Measurements from ENCODE around the gene SCN1B.
"Not testable (repeated sequence)": the region's sequence is repeated elsewhere in the genome, so short reads cannot be mapped to it uniquely, and the experiment has no call there.

The SCN1B gene

DNA sequence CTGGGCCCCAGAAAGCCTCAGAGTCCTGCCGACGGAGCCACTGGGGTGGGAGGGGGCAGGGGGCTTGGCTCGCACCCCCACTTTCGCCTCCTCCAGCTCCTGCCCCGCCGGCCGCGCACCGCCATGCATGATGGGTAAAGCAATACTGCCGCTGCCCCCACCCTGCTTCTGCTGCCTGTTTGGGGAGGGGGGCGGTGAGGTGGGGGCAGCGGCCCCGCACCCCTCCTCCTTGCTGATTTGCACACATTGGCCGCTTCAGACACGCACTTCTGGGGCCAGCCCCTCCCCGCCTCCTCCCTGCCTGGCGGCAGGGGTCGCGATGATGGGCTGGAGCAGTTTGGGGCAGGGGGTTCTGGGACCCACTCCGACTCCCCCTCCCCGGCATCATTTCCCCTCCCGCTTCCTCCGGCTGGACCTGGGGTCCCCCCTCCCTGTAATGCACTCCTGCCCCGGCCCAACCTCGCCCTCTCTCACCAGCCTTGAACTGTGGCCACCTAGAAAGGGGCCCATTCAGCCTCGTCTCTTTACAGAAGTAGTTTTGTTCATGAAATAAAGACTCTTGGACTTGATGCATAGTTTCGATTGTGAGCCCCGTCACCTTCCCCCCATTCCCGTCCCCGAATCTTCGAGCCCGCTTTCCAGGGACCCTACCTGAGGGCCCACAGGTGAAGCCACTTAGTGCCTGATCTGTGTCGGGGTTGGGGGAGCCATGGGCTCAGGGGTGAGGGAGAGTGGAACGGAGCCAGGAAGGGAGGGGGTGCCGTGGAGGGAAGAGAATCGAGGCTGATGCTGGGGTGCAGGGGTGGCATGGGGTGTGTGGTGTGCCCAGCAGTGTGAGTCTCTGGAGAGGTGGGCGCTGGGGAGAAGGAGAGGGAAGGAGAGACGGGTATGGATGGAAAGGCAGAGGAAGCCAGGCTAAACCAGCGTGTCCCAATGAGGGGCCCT lies 9.9 kb downstream of the SCN1B start:
- no peak for DNase-seq

DNA sequence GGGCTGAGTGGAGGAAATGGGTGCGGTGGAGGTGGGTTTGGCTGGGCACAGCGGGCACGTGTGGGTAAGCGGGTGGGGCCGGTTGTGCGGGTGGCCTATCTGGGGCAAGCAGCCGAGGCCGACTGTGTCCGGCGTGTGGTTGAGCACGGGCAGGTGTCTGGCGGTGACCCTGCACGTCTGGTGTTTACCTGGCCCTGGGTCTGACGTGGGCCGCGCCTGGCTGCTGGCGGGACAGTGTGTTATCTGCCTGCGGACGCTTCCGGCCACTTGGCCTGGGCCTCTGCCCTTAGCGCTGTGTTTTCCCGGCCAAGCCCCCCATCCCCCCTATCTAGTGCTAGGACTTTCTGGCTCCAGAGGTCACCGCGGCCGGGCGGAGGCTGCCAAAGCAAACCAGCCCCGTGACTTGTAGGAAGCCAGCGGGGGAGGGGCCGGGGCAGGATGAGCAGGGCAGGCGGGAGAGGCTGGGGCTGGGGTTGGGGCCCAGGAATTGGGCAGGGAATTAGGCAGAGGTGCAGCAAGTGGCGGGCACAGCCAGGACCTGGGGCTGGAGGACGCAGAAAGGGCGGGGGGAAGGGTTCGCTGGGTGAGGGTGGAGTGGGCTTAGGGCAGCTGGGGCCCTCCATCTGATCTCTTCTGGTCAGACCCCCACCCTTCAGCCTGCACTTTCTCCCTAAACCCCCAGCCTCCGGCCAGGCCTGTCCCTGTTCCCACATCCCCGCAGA lies 10.7 kb downstream of the SCN1B start:
- DNase-seq: peak; percentile 9 to 36

DNA sequence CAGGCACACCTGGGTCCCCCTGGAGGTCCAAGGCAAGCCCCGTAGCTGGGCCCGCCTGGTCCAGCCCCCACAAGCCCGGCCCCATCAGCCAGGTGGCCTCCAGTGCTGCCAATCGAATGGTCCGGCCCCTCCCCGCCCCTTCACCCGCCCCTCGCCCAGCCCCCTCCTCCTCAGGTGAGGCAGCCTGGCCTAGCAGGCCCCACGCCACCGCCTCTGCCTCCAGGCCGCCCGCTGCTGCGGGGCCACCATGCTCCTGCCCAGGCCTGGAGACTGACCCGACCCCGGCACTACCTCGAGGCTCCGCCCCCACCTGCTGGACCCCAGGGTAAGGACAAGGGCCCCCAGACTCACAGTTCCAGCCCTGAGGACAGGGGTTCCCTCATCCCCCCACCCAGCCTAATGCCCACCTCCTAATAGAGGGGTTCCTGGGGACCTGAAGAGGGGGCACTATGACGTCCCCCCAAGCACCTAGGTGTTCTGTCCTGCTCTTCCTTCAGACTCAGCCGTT lies 11.3 kb downstream of the SCN1B start, which contains the start of gene HPN:
Gene HPN (plus strand): TSS at position 174 of the 508 bp plus-strand sequence. CDS start 786 bp downstream, outside the sequence.
- DNase-seq: no peak

DNA sequence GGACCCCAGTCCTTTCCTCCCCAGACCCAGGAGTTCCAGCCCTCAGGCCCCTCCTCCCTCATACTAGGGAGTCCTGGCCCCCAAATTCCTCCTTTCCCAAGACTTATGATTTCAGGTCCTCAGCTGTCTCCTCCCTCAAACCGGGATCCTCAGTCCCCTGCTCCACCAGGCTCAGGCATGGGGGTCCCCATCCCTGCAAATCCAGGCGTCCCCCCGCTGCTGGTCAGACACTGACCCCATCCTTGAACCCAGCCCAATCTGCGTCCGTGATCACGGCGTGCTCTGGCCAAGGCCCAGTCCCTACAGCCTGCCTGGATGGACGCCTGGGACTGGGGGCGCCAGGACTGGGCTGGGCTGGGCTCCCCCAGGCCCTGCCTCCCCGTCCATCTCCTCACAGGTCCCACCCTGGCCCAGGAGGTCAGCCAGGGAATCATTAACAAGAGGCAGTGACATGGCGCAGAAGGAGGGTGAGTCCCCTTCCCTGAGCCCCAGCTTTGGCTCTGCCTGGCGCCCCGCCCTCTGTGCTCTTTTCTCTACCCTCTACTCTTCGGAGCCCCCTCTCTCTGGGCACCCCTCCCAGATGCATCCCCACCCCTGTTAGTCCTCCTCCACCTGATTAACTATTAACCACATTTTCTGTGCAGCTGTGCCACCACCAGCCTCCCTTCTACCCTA lies 11.9 kb downstream of the SCN1B start:
- DNase-seq: no peak

DNA sequence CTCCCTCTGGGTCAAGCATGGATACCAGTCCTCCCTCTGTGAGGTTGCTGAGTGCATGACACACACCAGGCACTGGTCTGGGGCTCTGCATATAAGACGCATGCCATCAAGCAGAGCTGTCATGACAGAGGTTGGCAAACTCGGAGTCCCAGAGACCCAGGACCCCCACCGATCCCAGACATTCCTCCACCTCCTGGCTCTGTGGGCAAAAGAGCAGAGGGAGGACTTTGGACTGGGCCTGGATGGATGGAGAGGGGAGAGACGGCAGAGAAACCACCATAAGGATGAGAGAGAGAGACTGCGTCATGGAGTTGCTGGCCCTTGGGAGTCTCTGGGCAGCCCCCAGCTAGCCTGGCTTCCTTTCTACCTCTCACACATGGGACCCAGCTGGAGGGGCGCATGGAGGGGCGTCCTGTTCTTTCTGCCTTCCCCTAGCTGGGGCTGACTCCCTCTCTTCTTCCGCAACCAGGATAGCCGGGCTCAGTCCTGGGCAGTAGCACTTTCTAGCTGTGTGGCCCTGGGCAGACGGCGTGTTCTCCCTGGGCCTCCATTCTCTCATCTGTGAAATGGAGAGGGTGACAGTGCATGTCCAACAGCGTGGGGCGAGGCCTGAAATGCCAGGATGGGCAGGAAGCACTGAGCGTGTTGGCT lies 12.8 kb downstream of the SCN1B start:
- no peak for DNase-seq

DNA sequence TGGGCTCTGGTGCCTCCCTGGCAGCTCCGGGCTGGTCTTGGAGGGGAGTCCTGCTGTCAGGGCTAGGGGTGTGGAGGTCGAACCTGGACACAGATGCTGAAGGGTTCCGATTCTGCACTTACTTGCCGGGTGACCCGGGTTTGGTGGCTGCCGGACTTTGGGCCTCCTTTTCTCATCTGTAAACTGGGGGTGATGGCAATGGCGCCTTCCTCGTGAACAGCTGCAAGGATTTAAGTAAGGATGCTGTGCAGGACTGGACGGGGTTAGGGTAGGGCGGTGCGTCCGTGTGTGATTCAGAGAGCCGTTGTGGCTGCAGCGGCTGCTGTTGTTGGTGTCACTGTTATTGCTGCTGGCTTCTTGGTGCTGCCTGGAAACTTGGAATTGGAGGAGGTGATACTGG lies 13.6 kb downstream of the SCN1B start:
- no peak for DNase-seq

DNA sequence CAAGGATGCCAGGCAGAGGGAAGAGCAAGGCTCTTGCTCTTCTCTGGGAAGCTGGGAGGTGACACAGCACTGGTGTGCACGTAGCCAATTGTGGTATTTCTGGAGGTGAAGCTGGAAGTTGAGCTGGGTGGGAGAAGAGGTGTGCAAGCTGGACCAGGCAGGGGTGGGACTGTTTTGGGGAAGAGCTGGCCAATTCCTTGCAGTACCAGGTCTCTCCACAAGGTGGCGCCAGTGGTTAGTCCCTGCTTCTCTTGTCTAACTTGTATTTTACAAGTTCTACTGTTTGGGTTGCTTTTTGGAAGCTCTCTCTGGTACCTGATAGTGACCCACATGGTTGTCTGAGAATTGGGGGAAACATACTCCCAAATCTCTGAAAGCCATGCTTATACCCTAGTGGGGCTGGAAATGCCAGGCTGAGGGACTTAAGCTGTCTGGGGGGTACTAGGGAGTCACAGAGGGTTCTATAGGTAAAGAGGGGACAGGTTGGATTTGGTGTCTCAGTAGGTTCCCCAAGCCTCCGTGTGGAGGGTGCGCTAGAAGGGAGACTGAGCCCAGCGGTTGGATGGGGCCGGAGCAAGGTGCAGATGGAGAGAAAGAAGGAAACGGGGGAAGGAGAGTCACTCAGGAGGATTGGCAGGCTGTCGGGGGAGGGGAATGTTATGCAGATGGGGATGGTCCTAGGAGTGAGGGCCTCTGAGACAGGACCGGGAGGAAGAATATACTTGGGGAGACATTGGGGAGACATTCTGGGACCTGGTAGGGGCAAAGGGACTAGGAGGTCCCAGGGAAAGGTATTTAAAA lies 14.2 kb downstream of the SCN1B start:
- peak; percentile 30 to 56 for DNase-seq

DNA sequence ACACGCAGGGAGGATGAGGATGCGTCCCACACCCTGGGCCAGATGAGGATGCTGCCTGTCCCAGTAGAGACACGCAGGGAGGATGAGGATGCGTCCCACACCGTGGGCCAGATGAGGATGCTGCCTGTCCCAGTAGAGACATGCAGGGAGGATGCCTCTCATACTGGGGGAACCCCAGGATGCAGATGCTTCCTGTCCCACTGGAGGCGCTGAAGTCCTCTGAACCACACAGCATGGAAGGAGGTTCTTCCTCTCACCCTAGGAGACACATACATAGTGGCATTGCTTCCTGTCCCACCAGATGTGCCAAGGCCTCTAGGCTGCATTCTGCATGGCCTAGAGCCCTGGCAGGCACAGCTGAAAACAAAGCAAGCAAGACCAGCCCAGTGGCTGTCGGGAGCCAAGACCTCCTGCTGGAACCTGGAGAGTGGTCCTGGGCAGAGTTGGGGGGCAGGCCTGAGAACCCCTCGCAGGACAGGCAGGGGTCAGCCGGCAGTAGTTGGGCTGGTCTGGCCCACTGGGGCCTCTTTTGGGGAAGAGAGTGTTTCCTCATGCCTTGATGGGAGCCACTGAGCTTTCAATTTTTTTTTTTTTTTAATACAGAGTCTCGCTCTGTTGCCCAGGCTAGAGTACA lies 15.5 kb downstream of the SCN1B start:
- peak in 1 of 2 experiments; percentile 13 for DNase-seq

DNA sequence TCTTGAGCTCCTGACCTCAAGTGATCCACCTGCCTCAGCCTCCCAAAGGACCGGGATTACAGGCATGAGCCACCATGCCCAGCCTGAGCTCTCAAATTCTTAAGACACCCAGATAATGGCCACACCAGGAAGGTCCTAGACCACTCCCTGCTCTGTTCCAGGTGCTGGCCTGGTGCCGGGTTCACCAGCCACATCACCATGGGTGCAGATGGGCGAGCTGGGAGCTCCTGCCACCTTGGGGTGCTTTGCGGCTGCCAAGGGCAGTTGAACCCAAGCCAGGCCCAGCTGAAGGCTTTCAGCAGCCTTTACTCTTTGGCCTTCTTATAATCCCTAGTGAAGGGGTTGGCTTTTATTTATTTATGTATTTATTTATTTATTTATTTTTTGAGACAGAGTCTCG lies 16.2 kb downstream of the SCN1B start:
- DNase-seq: no peak

DNA sequence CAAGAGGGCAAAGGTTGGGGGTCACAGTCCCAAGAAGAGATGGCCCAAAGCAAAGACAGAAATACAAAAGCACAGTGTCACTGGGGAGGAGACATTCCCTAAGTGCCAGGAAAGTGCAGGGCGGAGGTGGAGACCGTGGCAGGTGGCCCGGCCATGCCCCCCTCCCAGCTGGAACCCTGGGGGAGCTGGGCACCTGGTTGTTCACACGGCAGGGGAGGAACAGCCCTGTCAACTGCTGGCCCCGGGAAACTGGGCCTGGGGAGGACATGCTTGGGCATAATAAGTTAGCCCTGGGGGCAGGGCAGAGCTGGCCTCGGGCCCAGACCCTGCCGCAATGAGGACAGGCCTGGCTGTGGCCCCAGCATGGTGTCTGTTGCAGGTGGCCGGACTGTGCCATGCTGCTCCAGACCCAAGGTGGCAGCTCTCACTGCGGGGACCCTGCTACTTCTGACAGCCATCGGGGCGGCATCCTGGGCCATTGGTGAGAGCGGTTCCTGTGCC lies 18.7 kb downstream of the SCN1B start:
- DNase-seq: no peak

DNA sequence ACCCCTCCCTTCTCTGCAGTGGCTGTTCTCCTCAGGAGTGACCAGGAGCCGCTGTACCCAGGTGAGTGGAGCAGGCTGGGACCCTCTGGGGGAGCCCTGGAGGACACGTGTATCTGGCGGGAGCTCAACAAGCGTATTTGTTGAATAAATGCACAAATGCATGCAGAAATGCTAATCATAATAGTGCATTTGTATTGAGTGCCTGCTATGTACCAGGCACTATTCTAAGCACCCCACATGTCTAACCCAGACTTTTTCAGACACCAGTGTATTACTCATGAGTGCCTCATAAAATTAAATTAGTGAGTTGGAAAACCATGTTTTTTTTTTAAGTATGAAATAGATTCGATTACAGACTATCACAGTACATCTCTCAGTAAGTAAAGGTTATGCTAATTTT lies 19.2 kb downstream of the SCN1B start:
- DNase-seq: no peak

DNA sequence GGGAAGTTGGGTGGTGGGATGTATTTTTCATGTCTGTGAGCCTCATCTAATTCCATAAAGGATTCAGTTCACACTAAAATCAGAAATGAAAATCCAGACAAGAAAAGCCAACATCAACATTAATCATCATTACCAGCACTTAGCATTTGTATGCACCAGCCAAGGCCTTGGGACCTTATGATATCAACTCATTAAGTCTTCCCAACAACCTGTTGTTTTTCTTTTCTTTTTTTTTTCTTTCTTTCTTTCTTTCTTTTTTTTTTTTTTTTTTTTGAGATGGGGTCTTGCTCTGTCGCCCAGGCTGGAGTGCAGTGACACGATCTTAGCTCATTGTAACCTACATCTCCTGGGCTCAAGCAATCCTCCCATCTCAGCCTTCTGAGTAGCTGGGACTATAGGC lies 20.4 kb downstream of the SCN1B start:
- DNase-seq: not testable (repeated sequence)

DNA sequence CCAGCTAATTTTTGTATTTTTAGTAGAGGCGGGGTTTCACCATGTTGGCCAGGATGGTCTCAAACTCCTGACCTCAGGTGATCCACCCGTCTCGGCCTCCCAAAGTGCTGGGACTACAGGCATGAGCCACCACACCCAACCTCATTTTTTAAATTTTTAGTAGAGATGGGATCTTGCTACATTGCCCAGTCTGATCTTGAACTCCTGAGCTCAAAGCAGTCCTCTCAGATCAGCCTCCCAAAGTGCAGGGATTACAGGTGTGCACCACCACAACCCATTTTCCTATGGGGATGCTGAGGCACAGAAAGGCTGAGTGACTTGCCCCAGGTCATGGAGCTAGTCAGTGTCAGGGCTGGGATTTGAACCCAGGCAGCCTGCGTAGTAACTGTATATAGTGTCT lies 21.0 kb downstream of the SCN1B start:
- not testable (repeated sequence) for DNase-seq

DNA sequence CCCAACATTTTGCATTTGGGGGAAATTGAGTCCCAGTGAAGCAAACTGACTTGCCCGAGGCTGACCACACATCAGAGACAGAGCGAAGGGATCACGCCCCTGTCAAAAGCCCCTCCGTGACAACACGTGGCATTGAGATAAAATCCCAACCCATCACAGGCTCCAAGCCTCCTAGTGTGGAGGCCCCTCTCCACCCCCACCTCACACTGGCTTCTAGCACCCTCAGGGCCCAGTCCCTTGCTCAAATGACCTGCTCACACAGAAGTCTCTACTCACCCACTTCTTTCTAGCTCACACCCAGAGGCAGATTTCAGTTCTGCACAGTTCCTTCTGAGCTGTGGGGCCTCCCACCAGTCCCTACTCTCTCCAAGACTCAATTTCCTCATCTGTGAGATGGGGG lies 21.5 kb downstream of the SCN1B start:
- DNase-seq: no peak

DNA sequence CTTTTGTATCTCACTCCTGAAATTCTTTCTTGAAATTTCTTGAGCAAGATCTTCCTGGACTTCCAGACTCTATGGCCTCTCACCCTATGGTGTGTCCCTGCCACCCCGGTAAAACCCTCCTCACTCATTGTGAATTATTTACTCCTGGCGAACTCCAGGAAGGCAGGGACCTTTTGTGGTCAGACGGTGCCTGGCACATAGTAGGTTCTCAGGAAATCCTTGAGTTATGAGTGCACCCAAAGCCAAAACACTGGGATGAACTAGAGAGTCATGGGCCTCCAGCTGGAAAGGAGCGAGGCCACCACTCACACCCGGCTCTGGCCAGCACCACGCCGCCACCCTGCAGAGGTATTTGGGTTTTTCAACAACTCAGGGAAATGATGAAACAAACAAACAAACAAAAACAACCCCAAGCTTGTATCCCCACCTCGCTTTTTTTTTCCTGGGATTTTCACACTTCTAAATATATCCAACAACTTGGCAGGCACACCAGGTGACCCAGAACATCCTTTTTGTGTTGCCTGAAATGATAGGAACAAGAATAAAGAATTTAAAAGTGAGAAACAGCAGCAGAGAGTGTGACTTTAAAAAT lies 22.4 kb downstream of the SCN1B start:
- DNase-seq: no peak

DNA sequence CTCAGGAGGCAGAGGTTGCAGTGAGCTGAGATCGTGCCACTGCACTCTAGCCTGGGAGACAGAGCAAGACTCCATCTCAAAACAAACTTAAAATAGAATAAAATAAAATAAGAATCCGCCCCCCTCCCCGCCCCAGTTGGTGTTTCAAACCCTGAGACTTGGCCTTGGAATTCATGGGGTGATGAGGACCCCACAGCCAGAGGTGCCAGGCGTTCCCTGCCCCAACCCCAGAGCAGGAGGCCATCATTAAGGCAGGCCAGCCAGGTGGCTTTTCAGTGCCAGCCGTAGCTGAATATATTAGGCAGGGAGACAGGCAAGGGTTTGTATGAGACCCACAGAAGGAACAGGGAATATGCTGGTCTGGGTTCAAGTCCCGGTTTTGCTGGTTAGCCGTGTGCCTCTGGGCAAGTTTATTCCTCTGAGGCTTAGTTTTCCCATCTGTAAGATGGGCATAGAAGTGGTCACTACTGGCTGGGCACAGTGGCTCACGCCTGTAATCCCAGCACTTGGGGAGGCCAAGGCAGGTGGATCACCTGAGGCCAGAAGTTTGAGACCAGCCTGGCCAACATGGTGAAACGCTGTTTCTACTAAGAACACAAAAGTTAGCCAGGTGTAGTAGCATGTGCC lies 23.5 kb downstream of the SCN1B start:
- no peak for DNase-seq

DNA sequence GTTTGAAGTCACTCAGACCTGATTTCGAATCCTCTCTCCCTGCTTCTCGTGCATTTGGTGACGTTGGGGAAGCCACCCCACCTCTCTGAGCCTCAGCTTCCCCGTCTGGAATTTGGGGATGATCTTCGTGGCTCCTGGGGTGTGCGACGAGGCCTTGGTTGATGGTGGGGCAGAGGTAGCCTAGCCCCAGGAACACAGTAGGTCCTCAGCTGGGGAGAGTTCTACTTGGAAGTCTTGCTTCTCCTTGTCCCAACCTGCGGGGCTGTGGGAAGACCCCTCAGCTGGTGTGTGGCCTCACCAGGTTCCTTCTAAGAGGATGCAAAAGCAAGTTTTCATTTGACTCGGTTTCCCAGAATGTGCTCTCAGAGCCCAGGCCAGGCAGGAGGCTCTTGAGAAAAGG lies 24.4 kb downstream of the SCN1B start:
- DNase-seq: no peak

DNA sequence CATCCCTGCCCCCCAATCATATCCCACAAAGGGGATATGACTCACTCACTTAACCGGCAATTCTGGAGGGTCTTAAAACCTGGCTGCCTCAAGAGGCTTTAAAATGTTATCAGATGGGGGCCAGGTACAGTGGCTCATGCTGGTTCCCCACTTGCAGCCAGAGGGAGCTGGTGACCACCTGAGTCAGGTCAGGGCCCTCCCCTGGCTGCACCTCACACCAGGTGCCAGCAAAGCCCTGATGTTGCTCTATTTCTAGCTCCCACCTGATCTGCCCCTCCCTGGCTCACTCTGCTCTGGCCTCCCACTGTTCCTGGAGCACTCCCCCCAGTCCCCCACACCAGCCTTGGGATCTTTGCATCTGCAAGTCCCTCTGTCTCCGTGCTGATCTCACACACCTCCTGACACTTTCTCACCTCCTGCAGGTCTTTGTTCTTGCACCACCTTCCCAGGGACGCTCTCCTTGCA lies 25.5 kb downstream of the SCN1B start:
- no peak for DNase-seq

DNA sequence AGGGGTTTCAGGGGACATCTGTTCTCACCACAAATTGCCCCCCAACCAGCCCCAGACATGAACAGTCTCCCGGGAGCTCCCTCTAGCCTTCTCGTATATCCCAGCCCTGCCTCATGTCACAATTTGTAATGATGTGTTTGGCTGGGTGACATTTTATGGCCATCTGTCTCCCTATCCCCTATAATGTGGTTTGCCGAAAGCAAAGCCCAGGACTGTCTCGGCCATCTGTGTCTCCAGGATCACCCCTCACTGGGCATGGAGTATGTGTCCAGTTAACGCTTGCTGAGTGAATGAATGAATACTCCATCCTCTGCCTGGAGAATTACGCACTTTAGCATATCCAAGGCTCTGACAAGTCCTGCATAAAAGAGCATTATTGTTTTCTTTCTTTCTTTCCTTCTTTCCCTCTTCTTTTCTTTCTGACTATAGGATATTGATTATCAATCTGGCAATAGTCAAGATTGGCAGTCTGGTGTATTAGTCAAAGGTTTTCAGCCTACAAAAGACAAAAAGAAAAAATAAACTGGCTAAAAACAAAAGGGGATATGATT lies 26.3 kb downstream of the SCN1B start:
- DNase-seq: no peak

DNA sequence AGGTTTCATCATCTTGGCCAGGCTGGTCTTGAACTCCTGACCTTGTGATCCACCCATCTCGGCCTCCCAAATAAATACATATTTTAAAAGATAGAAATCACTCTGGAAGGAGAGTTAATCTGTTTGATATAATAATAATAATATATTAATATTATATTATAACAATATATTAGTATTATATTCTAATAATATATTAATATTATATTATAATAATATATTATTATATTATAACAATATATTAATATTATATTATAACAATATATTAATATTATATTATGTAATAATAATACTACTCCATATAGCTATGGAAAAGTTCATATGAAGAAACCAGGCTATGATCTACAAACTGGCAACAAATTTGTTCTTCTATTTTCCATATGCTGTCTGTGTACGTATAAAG lies 28.1 kb downstream of the SCN1B start:
- no peak for DNase-seq
